Loucy (cell line): ENCODE results near the gene SPRR2B.
"Not testable (repeated sequence)": the region's sequence is repeated elsewhere in the genome, so short reads cannot be mapped to it uniquely, and the experiment has no call there.

Experiments
- H2AFZ ChIP-seq: fragments of 200-600 bp; sonication (generic); 2 replicates; pipeline ENCODE4 v1.6.0; 2016; ENCODE audit warnings: antibody characterized with exemption, mild to moderate bottlenecking, low read length, moderate library complexity
- H3F3A ChIP-seq: fragments of 200-600 bp; 2 replicates; pipeline ENCODE4 v1.6.0; 2016; ENCODE audit warnings: antibody characterized with exemption, low read depth, mild to moderate bottlenecking
- H3K27me3 ChIP-seq: fragments of 200-600 bp; sonication (generic); 2 replicates; pipeline ENCODE4 v1.6.1; 2014; ENCODE audit warnings: low read length, mild to moderate bottlenecking; ENCODE audit not compliant: insufficient read depth, poor library complexity, severe bottlenecking
- H3K36me3 ChIP-seq: fragments of 200-600 bp; sonication (generic); 2 replicates; pipeline ENCODE4 v1.6.1; 2016; ENCODE audit warnings: low read length; ENCODE audit not compliant: insufficient read depth
- H3K4me1 ChIP-seq: fragments of 200-600 bp; sonication (generic); 2 replicates; pipeline ENCODE4 v1.5.1; 2014; ENCODE audit warnings: low read length, mild to moderate bottlenecking; ENCODE audit not compliant: insufficient read depth, poor library complexity, severe bottlenecking
- H3K4me2 ChIP-seq: fragments of 200-600 bp; sonication (generic); 2 replicates; pipeline ENCODE4 v1.6.0; 2014; ENCODE audit warnings: antibody characterized with exemption, low read length, low read depth, mild to moderate bottlenecking; ENCODE audit not compliant: poor library complexity, severe bottlenecking
- H3K4me3 ChIP-seq: fragments of 200-600 bp; sonication (generic); 2 replicates; pipeline ENCODE4 v1.5.1; 2014; ENCODE audit warnings: low read length, mild to moderate bottlenecking, mixed read lengths; ENCODE audit not compliant: poor library complexity, severe bottlenecking
- H3K79me2 ChIP-seq: fragments of 200-600 bp; sonication (generic); 2 replicates; pipeline ENCODE4 v1.6.1; 2014; ENCODE audit warnings: low read length; ENCODE audit not compliant: insufficient read depth
- H3K9ac ChIP-seq: fragments of 200-600 bp; sonication (generic); 2 replicates; pipeline ENCODE4 v1.6.0; 2014; ENCODE audit warnings: mild to moderate bottlenecking, low read depth, low read length, moderate library complexity; ENCODE audit not compliant: poor library complexity, severe bottlenecking
- H3K9me2 ChIP-seq: fragments of 200-600 bp; sonication (generic); replicated peaks from 2 replicates; pipeline ENCODE4 v1.6.1; 2016; ENCODE audit warnings: low read depth, low read length, mixed read lengths
- H3K9me3 ChIP-seq: fragments of 200-600 bp; sonication (generic); 2 replicates; pipeline ENCODE4 v1.6.1; 2014; ENCODE audit warnings: mild to moderate bottlenecking, antibody characterized with exemption, low read length, low read depth; ENCODE audit not compliant: insufficient read depth
- H4K20me1 ChIP-seq: fragments of 200-600 bp; sonication (generic); 2 replicates; pipeline ENCODE4 v1.6.0; 2014; ENCODE audit warnings: antibody characterized with exemption, low read length, mild to moderate bottlenecking; ENCODE audit not compliant: insufficient read depth, poor library complexity, severe bottlenecking
- CTCF ChIP-seq: fragments of 200-600 bp; sonication (generic); conservative IDR thresholded peaks from 2 replicates; pipeline ENCODE4 v1.5.1; 2014; ENCODE audit warnings: mild to moderate bottlenecking, antibody characterized with exemption, low read length
- EZH2phosphoT487 ChIP-seq: fragments of 200-600 bp; IDR thresholded peaks from 2 replicates; pipeline ENCODE4 v1.6.1; 2018; ENCODE audit warnings: antibody characterized with exemption, mild to moderate bottlenecking, moderate library complexity, borderline replicate concordance

The SPRR2B gene

GRCh38 chr1:153113416-153113815, 42.0 kb upstream of the SPRR2B start, which contains the start of gene SPRR2F:
Gene SPRR2F, minus strand, starts transcription at chr1:153113516. Its CDS starts 783 bp downstream, at chr1:153112733.
- no peak for TF ChIP-seq CTCF
- no peak for TF ChIP-seq EZH2phosphoT487
- H3K79me2 ChIP-seq, result no peaks in the 10 kb centered on the region
- no peak within 1 kb of the TSS for H3K4me2 ChIP-seq
- H2AFZ ChIP-seq, result no peak within 1 kb of the TSS
- H3F3A ChIP-seq, result no peaks in the 10 kb centered on the region
- H3K9me2 ChIP-seq, result no peaks in the 10 kb centered on the region
- H3K4me1 ChIP-seq, result no peaks in the 10 kb centered on the region
- no peaks in the 10 kb centered on the region for H4K20me1 ChIP-seq
- H3K27me3 ChIP-seq, result no peaks in the 10 kb centered on the region
- H3K4me3 ChIP-seq, result no peak within 1 kb of the TSS
- no peak within 1 kb of the TSS for H3K9ac ChIP-seq
- H3K36me3 ChIP-seq, result no peaks in the 10 kb centered on the region
- H3K9me3 ChIP-seq, result no peaks in the 10 kb centered on the region

DNA sequence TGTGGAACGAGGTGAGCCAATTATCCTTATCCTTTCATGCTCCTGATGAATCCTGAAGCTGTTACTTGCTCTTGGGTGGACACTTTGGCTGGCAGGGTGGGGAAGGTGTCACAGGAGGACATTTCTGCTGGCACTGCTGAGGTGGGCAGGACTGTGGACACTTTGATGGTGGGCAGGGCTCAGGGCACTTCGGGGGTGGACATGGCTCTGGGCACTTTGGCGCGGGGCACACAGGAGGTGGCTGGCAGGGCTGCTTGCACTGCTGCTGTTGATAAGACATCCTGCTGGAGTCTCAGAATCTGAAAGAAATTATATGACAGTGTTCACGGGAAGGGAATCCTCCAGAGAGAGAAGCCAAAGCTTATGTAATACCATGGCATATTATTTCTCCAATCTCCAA, 41.0 kb upstream of the SPRR2B start:
- not testable (repeated sequence) for H3F3A ChIP-seq, H3K4me2 ChIP-seq, H3K9ac ChIP-seq, H2AFZ ChIP-seq, H4K20me1 ChIP-seq, H3K27me3 ChIP-seq, H3K36me3 ChIP-seq, H3K9me2 ChIP-seq, H3K9me3 ChIP-seq, H3K79me2 ChIP-seq, H3K4me1 ChIP-seq, H3K4me3 ChIP-seq

DNA sequence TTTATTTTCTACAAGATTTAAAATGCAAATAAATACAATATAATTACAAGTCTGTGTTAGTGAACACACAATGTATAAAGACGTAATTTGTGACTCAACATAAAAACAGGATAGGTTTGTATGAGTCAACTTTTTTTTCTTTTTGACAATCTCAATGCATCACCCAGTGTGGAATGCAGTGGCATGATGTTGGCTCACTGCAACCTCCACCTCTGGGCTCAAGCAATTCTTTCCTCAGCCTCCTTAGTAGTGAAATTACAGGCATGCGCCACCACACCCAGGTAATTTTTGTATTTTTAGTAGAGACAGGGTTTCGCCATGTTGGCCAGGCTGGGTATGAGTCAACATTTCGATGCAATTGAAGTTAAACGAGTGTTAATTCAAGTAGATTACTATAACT, 28.8 kb upstream of the SPRR2B start:
- Histone ChIP-seq H3K4me3 (no peak overlapping the region), H3K9ac (no peak overlapping the region), H3K79me2 (no peaks in the 10 kb centered on the region), H3K4me1 (no peaks in the 10 kb centered on the region), H3K4me2 (no peak overlapping the region), H3K9me3 (no peaks in the 10 kb centered on the region), H2AFZ (no peak overlapping the region), H3K27me3 (no peaks in the 10 kb centered on the region), H3F3A (no peaks in the 10 kb centered on the region), H3K36me3 (no peaks in the 10 kb centered on the region), H4K20me1 (no peaks in the 10 kb centered on the region), H3K9me2 (no peaks in the 10 kb centered on the region)
- no peak for TF ChIP-seq EZH2phosphoT487
- TF ChIP-seq CTCF, result no peak

GRCh38 chr1:153099461-153100045, 28.1 kb upstream of the SPRR2B start:
- no peak overlapping the region for H2AFZ ChIP-seq

More at GRCh38 chr1:153099461-153100045, 28.1 kb upstream of the SPRR2B start:
- H3K9ac ChIP-seq, result no peak overlapping the region
- no peaks in the 10 kb centered on the region for H3K9me2 ChIP-seq
- no peaks in the 10 kb centered on the region for H3K4me1 ChIP-seq
- H3K27me3 ChIP-seq, result no peaks in the 10 kb centered on the region
- no peaks in the 10 kb centered on the region for H3K36me3 ChIP-seq
- H3K9me3 ChIP-seq, result no peaks in the 10 kb centered on the region
- H3K4me3 ChIP-seq, result no peak overlapping the region
- H3F3A ChIP-seq, result no peaks in the 10 kb centered on the region
- no peaks in the 10 kb centered on the region for H4K20me1 ChIP-seq
- TF ChIP-seq CTCF (no peak), EZH2phosphoT487 (no peak)
- H3K4me2 ChIP-seq, result no peak overlapping the region
- no peaks in the 10 kb centered on the region for H3K79me2 ChIP-seq
